HepG2 (cell line): ENCODE measurements around the gene MIA2. TPM values are rescaled to one million over a fixed set of nuclear protein-coding genes. Genes with fewer than 3 reads are reported as not detected.

Source experiments
- HMG20A ChIP-seq: IDR thresholded peaks from 2 replicates; pipeline ENCODE4 v1.6.1; 2016; ENCODE audit warnings: borderline replicate concordance
- HOXA3 ChIP-seq: sonication (generic); formaldehyde crosslinking; IDR thresholded peaks from 2 replicates; pipeline ENCODE4 v1.5.0; 2020; ENCODE audit warnings: missing genetic modification reagents
- JDP2 ChIP-seq: sonication (generic); formaldehyde crosslinking; IDR thresholded peaks from 2 replicates; pipeline ENCODE4 v1.8.1; 2022; ENCODE audit warnings: missing genetic modification reagents, borderline replicate concordance
- KLF12 ChIP-seq: sonication (generic); formaldehyde crosslinking; IDR thresholded peaks from 2 replicates; pipeline ENCODE4 v1.4.0; 2020; ENCODE audit warnings: missing genetic modification reagents, borderline replicate concordance
- MTA1 ChIP-seq: sonication (generic); formaldehyde crosslinking; IDR thresholded peaks from 2 replicates; pipeline ENCODE4 v1.4.0; 2020; ENCODE audit warnings: missing genetic modification reagents, mild to moderate bottlenecking, borderline replicate concordance
- NR3C1 ChIP-seq: sonication (generic); formaldehyde crosslinking; IDR thresholded peaks from 2 replicates; pipeline ENCODE4 v1.4.0; 2020; ENCODE audit warnings: missing genetic modification reagents
- PHF20 ChIP-seq: sonication (generic); formaldehyde crosslinking; IDR thresholded peaks from 2 replicates; pipeline ENCODE4 v1.5.0; 2020; ENCODE audit warnings: mild to moderate bottlenecking, missing genetic modification reagents
- PTBP1 ChIP-seq: fragments of 200-400 bp; formaldehyde crosslinking; IDR thresholded peaks from 2 replicates; pipeline ENCODE4 v1.6.1; 2018; ENCODE audit warnings: low read length, low read depth; ENCODE audit not compliant: poor library complexity, severe bottlenecking
- RBM22 ChIP-seq: fragments of 200-400 bp; formaldehyde crosslinking; optimal IDR thresholded peaks from 2 replicates; pipeline ENCODE3; 2017; ENCODE audit warnings: mild to moderate bottlenecking, low read length, moderate library complexity
- SALL2 ChIP-seq: sonication (generic); formaldehyde crosslinking; IDR thresholded peaks from 2 replicates; pipeline ENCODE4 v1.8.1; 2023; ENCODE audit warnings: mild to moderate bottlenecking, missing genetic modification reagents, inconsistent platforms
- SMC3 ChIP-seq: IDR thresholded peaks from 2 replicates; pipeline ENCODE4 v1.6.1; 2011; ENCODE audit warnings: low read length, improper control_type of control experiment
- ZNF12 ChIP-seq: sonication (generic); formaldehyde crosslinking; IDR thresholded peaks from 2 replicates; pipeline ENCODE4 v1.5.0; 2020; ENCODE audit warnings: missing genetic modification reagents
- ZNF143 ChIP-seq: sonication (generic); formaldehyde crosslinking; IDR thresholded peaks from 2 replicates; pipeline ENCODE4 v1.4.0; 2020; ENCODE audit warnings: missing genetic modification reagents
- ZNF24 ChIP-seq: fragments of 450-650 bp; IDR thresholded peaks from 2 replicates; pipeline ENCODE4 v1.6.1; 2017; ENCODE audit warnings: antibody characterized with exemption, mild to moderate bottlenecking
- ZNF746 ChIP-seq: sonication (generic); formaldehyde crosslinking; IDR thresholded peaks from 2 replicates; pipeline ENCODE4 v1.8.0; 2022; ENCODE audit warnings: mild to moderate bottlenecking, missing genetic modification reagents
- ZSCAN12 ChIP-seq: sonication (generic); formaldehyde crosslinking; IDR thresholded peaks from 2 replicates; pipeline ENCODE4 v1.9.0; 2021; ENCODE audit warnings: mild to moderate bottlenecking, missing genetic modification reagents
- ZSCAN22 ChIP-seq: sonication (generic); formaldehyde crosslinking; IDR thresholded peaks from 2 replicates; pipeline ENCODE4 v1.4.0; 2020; ENCODE audit warnings: mild to moderate bottlenecking, missing genetic modification reagents
- polyA plus RNA-seq, 8 experiments: library from polyadenylated mRNA; depleted of rRNA in 3 of 8; stranded (reverse) in 7 of 8; unstranded in 1 of 8; fragments of >200 nt; fragmentation: Illumina TruSeq in 4 of 8; extraction: Trizol in 4 of 8; gene quantifications; 2 replicates each; pipeline versions ENCODE4 v1.2.1 to v1.2.3, GENCODE V29; 2011 to 2016; ENCODE audit warnings: low read depth in 4 of 8, missing spikeins in 1 of 8, mixed read lengths in 1 of 8; ENCODE audit not compliant: insufficient read depth in 1 of 8
- total RNA-seq, 5 experiments: library from RNA; depleted of rRNA; stranded (reverse); fragments of >200 nt; fragmentation: Illumina TruSeq; extraction: Trizol; gene quantifications; 2 replicates each; pipeline ENCODE4 v1.2.3, GENCODE V29; 2016; ENCODE audit warnings: low read depth in 1 of 5
- TF ChIP-seq, protein P1 (sequence below): sonication (generic); formaldehyde crosslinking; IDR thresholded peaks from 2 replicates; pipeline ENCODE4 v1.5.1; 2020; ENCODE audit warnings: missing genetic modification reagents, mild to moderate bottlenecking, borderline replicate concordance
- TF ChIP-seq, protein P2 (sequence below): sonication (generic); formaldehyde crosslinking; IDR thresholded peaks from 2 replicates; pipeline ENCODE4 v1.4.0; 2020; ENCODE audit warnings: mild to moderate bottlenecking, missing genetic modification reagents
- TF ChIP-seq, protein P3 (sequence below): sonication (generic); formaldehyde crosslinking; IDR thresholded peaks from 2 replicates; pipeline ENCODE4 v1.4.0; 2020; ENCODE audit warnings: mild to moderate bottlenecking, missing genetic modification reagents
- TF ChIP-seq, protein P4 (sequence below): sonication (generic); formaldehyde crosslinking; IDR thresholded peaks from 2 replicates; pipeline ENCODE4 v1.8.0; 2022; ENCODE audit warnings: missing genetic modification reagents, mild to moderate bottlenecking, inconsistent platforms, borderline replicate concordance
- TF ChIP-seq, protein P5 (sequence below): fragments of 450-650 bp; IDR thresholded peaks from 2 replicates; pipeline ENCODE4 v1.6.1; 2016

The MIA2 gene
- total and polyA plus RNA-seq, 2 of the 13 experiments (the other 11 are each of a cell fraction or from before 2014, with no cell fraction given) = 134 to 158 TPM

DNA sequence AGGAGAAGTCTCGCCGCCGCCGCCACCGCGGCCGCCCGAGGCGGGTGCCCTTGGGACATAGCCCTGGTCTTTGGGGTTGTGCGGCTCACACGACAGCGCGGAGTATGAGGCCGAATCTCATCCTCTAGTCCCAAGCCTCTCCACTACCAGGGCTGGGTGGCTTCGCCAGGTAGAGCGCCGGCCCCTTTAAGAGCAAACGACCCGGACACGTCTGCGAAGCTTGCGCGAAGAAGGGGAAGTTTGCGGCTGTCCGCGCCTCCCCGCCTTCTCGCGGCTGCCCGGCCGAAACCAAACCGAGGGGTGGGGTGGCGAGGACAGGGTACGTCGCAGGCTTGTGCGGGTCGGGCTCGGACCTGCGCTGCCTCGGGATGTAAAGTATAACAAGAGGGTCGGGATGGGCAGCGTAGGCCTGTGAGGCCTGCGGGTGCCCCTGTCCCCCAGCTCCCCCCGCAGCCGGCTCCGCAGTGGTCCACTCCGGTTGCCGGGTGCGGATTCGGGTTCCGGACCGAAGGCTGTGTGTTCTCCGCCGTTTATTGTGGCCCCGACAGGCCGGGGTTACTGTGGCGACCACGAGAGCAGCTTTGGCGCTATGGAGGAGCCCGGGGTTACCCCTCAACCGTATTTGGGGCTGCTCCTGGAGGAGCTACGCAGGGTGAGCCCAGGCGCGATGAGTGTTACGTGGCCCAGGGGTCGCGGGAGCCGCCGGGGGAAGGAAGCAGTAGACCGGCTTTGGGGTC is 33.3 kb downstream of the MIA2 start (continued):
- TF ChIP-seq, protein P1, sequence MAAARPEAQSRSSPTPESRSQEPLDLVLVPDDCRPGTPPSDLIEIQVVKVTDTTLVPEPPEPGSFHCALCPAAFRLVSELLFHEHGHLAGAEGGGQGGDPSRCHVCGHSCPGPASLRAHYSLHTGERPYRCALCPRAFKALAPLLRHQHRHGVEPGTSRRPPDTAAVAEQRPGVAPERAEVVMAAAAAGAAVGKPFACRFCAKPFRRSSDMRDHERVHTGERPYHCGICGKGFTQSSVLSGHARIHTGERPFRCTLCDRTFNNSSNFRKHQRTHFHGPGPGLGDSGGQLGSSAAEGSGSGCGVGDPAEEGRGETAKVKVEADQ = no peak
- TF ChIP-seq ZSCAN22 (peak; percentile 60; the same call in 1 of the 2 replicates), ZSCAN12 (CRISPR knock-in tag) (peak; percentile 74), MTA1 (CRISPR knock-in tag) (peak; percentile 27; the same call in 1 of the 2 replicates), JDP2 (peak; percentile 24; the same call in 1 of the 2 replicates), KLF12 (no peak; the same call in 1 of the 2 replicates), ZNF143 (CRISPR knock-in tag) (peak; percentile 64), PHF20 (no peak; the same call in none of the 2 replicates), ZNF24 (no peak), ZNF746 (CRISPR knock-in tag) (no peak; the same call in 1 of the 2 replicates), ZNF12 (CRISPR knock-in tag) (no peak; the same call in 1 of the 2 replicates), SALL2 (CRISPR knock-in tag) (peak; percentile 88; the same call in 1 of the 2 replicates), HMG20A (CRISPR knock-in tag) (no peak), SMC3 (peak; percentile 1; the same call in 1 of the 2 replicates), HOXA3 (CRISPR knock-in tag) (peak; percentile 82), RBM22 (peak; percentile 69), PTBP1 (peak; percentile 94), NR3C1 (CRISPR knock-in tag) (no peak)
- TF ChIP-seq, protein P2, sequence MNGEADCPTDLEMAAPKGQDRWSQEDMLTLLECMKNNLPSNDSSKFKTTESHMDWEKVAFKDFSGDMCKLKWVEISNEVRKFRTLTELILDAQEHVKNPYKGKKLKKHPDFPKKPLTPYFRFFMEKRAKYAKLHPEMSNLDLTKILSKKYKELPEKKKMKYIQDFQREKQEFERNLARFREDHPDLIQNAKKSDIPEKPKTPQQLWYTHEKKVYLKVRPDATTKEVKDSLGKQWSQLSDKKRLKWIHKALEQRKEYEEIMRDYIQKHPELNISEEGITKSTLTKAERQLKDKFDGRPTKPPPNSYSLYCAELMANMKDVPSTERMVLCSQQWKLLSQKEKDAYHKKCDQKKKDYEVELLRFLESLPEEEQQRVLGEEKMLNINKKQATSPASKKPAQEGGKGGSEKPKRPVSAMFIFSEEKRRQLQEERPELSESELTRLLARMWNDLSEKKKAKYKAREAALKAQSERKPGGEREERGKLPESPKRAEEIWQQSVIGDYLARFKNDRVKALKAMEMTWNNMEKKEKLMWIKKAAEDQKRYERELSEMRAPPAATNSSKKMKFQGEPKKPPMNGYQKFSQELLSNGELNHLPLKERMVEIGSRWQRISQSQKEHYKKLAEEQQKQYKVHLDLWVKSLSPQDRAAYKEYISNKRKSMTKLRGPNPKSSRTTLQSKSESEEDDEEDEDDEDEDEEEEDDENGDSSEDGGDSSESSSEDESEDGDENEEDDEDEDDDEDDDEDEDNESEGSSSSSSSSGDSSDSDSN (CRISPR knock-in tag) = peak; percentile 99
- TF ChIP-seq, protein P3, sequence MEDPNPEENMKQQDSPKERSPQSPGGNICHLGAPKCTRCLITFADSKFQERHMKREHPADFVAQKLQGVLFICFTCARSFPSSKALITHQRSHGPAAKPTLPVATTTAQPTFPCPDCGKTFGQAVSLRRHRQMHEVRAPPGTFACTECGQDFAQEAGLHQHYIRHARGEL (CRISPR knock-in tag) = peak; percentile 94
- TF ChIP-seq, protein P4, sequence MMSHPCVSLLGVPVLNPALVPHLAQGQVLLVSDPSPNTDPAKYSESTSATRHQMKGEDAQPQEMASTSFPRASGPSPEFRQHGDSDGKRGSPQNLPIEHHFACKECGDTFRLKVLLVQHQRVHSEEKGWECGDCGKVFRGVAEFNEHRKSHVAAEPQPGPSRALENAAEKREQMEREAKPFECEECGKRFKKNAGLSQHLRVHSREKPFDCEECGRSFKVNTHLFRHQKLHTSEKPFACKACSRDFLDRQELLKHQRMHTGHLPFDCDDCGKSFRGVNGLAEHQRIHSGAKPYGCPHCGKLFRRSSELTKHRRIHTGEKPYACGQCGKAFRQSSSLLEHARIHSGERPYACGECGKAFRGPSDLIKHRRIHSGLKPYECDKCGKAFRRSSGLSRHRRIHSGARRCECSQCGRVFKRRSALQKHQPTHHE (CRISPR knock-in tag) = peak; percentile 99
- TF ChIP-seq, protein P5, sequence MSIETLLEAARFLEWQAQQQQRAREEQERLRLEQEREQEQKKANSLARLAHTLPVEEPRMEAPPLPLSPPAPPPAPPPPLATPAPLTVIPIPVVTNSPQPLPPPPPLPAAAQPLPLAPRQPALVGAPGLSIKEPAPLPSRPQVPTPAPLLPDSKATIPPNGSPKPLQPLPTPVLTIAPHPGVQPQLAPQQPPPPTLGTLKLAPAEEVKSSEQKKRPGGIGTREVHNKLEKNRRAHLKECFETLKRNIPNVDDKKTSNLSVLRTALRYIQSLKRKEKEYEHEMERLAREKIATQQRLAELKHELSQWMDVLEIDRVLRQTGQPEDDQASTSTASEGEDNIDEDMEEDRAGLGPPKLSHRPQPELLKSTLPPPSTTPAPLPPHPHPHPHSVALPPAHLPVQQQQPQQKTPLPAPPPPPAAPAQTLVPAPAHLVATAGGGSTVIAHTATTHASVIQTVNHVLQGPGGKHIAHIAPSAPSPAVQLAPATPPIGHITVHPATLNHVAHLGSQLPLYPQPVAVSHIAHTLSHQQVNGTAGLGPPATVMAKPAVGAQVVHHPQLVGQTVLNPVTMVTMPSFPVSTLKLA = no peak
